ENCODE results near the gene GCK.

DNA sequence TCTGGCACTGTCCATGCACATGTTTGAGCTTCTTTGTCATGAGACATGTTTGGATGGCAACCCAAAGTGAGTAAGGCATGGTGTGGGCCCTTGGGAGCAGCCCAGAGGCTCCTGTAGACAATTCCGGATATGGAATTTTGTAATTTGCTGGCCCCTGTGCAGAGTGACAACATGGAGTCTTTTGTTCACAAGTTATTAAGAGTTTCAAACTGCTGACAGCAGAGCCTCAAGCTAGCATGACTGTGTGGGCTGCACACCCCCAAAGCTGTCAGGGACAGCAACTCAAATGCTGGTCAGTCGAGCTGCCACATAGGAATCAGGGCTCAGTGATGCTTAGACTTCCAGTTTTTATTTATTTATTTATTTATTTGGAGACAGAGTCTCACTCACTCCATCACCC, 41.1 kb downstream of the GCK start:
- TF ChIP-seq, protein P1, sequence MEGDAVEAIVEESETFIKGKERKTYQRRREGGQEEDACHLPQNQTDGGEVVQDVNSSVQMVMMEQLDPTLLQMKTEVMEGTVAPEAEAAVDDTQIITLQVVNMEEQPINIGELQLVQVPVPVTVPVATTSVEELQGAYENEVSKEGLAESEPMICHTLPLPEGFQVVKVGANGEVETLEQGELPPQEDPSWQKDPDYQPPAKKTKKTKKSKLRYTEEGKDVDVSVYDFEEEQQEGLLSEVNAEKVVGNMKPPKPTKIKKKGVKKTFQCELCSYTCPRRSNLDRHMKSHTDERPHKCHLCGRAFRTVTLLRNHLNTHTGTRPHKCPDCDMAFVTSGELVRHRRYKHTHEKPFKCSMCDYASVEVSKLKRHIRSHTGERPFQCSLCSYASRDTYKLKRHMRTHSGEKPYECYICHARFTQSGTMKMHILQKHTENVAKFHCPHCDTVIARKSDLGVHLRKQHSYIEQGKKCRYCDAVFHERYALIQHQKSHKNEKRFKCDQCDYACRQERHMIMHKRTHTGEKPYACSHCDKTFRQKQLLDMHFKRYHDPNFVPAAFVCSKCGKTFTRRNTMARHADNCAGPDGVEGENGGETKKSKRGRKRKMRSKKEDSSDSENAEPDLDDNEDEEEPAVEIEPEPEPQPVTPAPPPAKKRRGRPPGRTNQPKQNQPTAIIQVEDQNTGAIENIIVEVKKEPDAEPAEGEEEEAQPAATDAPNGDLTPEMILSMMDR (IDR thresholded peaks at IDR 0.05), result no peak
- no peak for TF ChIP-seq ZFX (IDR thresholded peaks at IDR 0.05; ENCODE audit: borderline replicate concordance)

All from 22Rv1 (cell line).